Measurements from ENCODE around the gene SHISAL1.

DNA sequence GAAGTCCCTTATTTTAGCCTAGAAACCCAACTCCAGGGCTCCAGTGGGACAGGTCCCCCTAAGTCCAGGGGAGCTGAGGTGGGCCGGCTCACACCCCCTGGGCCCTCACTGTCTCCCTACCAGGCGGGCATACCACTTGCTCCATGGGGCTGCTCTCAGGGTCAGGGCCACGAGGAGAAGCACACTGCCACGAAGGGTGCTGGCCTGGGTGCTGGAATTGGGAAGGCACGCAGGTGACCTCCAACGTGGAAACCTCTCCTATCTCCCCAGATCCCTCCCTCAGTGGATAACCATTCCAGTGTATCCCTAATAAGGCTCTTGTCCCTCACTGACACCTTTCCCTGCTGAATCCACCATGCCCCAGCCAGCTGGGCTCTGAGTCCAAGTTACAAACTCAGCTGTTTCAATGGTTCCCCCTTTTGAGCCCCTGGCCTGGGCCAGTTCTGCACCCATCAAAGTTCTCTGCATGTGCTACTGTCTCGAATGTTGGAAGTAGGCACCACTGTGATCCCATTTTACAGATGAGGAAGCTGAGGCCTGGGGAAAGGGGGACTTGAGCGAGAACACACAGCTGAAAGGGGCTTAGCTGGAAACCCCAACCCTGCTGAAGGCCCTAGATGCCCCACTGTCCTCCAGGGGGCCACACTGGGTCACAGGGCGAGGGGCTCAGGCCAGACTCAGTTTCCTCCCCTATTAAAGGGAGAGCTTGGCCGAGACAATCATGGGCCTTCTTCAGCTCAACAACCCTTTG is 1.5 kb downstream of the SHISAL1 start:
- TF ChIP-seq, protein P1, sequence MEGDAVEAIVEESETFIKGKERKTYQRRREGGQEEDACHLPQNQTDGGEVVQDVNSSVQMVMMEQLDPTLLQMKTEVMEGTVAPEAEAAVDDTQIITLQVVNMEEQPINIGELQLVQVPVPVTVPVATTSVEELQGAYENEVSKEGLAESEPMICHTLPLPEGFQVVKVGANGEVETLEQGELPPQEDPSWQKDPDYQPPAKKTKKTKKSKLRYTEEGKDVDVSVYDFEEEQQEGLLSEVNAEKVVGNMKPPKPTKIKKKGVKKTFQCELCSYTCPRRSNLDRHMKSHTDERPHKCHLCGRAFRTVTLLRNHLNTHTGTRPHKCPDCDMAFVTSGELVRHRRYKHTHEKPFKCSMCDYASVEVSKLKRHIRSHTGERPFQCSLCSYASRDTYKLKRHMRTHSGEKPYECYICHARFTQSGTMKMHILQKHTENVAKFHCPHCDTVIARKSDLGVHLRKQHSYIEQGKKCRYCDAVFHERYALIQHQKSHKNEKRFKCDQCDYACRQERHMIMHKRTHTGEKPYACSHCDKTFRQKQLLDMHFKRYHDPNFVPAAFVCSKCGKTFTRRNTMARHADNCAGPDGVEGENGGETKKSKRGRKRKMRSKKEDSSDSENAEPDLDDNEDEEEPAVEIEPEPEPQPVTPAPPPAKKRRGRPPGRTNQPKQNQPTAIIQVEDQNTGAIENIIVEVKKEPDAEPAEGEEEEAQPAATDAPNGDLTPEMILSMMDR (conservative IDR thresholded peaks at IDR 0.05; ENCODE audit: low read depth, low read length): no peak
- TF ChIP-seq EZH2 (IDR thresholded peaks at IDR 0.05; ENCODE audit: low read length, unreplicated experiment): no peak

Measured in PC-3 (cell line).